GM18951 (cell line): ENCODE results near the gene BCOR.

Source experiments
- POLR2A ChIP-seq: IDR thresholded peaks from 4 replicates; pipeline ENCODE4 v1.6.1; 2011; ENCODE audit warnings: mild to moderate bottlenecking; ENCODE audit not compliant: insufficient read length, insufficient read depth; ENCODE audit errors: extremely low read depth
- in situ Hi-C: fragments of 300-500 bp; cut with MboI; formaldehyde crosslinking; loops from one replicate; pipeline ENCODE4 v1.12.0; 2022; ENCODE audit warnings: low sequenced_read_pairs, mixed read lengths, inconsistent platforms; ENCODE audit not compliant: unreplicated experiment

The BCOR gene

DNA sequence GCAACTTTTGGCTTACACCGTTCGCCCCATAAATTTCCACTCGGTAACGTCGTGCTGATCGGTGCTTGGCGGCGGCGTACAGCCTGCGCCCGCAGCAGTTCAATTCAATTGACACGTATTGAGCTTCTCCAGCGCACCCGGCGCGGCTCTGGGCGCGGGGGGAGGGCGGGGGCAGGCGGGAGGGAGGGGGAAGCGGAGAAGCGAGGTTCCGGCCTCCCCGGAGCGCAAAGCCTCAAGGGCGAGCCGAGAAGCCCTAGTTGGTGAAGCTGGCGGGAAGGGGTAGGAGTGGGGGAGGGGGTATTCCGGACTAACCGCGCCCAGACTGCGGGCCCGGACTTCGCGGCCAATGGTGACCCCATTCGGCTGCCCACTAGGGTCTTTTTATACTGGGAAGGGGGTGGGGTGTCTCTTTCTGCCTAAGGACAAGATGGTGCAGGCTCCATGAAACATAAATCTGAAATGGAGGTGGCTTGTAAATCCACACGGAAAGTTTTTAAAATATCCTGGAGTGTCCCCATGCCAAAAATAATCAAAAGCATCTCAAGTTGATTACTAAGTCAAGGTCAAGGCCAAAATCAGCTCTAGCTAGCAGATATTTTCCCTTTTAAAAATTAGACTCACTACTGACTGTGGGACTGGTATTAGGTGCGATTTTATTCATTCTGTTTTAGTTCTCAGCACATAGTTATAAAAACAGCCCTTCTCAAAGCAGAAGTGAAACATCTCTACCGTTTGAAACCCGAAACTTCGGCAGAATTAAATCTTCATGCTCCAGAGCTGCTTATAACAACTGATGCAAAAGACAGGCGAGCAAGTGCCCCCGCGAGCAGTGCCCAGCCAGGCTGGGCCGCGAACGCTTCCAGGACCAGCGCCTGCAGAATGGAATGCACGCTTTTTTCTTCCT lies 1.5 kb upstream of the BCOR start:
- in situ Hi-C loops, result no loop called here
- peak; percentile 29 for TF ChIP-seq POLR2A

DNA sequence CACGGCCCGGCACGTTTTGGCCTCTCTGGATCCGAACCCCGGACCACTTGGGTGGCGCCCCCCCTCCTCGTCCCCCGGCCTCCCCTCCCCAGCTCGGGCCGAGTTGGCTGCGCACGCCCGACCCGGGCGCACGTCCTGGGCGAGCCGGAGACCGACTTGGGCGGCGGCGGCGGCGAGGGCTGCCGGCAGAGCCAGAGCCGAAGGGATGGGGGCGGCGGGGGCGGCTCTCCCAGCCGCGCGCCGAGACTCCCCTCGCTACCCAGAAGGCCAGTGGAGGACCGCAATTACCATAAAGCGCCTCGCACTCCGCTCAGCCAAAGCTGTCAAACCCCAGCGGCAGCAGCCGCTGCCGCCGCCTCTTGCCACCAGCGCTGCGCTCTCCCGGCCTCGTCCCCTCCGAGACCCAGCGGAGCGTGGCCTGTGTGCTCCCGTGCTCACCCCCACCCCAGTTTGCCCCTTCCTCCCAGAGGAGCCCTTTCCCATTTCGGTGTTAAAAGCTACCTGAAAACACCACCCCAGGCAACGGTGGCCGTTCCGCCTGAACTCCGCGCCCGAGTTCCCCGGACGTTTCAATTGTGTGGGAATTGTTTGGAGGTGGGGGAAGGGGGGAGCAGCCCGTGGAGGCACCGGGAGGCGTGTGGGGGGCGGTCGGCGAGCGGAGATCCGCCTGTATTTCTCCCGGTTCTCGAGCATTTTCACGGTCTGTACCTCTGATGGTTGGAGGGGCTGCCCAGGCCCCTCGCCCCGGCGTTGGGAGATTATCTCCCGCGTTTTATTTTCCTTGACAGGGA lies 701 bp upstream of the BCOR start:
- in situ Hi-C loops, result no loop called here

DNA sequence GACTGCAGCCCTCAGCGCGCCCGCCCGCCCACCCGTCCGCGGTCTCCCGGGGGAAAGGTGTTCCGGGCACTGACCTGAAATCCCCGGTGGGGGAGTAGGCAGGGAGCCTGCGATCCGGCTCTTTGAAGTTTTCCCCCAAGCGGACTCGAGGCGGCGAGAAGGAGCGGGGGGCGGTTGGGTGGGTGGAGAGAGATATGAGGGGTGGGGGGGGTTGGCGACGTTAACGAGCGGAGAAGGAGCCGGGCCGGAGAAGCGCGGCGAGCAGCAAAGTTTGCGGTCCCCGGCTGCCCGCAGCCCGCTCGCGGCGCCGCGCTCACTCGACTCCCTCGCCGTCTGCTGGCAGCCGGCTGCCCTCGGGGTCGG lies 636 bp downstream of the BCOR start:
- no peak for TF ChIP-seq POLR2A
- in situ Hi-C loops, result no loop called here

More for the DNA sequence above, 701 bp upstream of the BCOR start:
- TF ChIP-seq POLR2A, result peak; percentile 52

DNA sequence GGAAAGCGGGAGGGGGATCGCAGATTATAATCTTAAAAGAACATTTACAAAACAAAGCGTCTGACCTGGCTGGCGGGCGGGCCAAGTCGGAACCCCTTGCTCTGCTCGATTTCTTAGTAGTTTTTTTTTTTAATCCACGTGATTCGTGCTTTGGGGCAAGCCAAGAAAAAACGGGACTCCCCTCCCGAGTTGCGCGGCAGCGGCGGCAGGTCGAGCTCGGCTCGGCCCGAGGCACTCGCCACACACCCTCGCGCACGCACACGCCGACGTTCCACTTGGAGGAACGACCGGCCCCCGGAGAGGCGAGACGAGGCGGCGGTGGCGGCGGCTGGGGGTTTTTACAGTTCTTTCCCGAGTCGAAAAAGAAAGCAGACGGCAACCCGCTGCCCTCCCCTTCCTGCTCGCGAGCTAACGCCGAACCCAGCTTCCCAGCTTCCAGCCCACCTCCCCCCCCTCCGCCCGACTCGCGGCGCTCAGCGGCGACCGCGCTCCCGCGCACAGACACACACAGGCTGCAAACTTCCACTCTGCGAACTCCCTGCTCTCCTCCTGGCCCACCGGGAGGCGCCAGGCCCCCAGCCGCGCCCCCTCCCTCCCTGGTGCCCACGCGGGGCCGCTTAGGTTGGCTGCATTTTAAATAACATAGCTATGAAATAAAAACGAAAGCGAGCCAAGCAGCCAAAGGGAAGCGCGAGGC lies 1.2 kb downstream of the BCOR start:
- no peak for TF ChIP-seq POLR2A
- in situ Hi-C loops, result no loop called here

DNA sequence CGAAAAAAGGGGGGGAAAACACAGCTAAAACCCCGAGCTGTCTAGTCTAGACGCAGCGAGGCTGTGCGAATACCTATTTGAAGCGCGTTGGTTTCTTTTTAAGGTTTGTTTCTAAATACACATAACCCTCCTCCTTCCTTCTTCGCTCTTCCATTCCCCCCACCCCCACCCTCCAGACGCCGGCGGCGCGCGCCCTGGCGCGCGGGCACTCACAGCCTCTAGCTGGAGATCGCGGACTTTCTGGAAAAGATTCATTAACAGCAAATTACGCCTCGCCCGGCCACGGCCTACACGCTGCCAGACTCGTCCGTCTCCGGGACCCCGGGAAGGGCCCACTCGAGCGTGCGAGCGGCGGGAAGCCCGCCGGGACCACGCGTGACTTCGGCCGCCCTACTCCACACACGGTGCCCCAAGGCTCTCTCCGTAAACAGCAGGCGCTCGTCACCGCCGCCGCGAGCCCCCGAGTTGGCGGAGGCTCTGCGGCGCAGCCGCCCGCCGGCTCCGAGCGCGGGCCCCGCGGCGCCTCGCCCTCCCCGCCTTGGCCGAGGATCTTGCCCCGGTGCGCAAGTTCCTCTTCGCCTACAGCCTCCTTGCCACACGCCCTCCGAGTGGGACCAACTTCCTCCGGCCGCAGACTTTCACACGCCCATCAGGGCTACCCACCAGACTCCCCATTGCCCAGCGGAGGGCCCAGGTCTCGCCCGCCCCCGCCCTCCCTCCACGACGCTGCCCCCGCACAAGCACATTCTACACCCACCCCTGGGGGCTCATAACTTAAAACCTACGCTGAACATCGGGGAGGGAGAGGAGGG lies 2.0 kb downstream of the BCOR start:
- TF ChIP-seq POLR2A, result no peak
- in situ Hi-C loops, result no loop called here

DNA sequence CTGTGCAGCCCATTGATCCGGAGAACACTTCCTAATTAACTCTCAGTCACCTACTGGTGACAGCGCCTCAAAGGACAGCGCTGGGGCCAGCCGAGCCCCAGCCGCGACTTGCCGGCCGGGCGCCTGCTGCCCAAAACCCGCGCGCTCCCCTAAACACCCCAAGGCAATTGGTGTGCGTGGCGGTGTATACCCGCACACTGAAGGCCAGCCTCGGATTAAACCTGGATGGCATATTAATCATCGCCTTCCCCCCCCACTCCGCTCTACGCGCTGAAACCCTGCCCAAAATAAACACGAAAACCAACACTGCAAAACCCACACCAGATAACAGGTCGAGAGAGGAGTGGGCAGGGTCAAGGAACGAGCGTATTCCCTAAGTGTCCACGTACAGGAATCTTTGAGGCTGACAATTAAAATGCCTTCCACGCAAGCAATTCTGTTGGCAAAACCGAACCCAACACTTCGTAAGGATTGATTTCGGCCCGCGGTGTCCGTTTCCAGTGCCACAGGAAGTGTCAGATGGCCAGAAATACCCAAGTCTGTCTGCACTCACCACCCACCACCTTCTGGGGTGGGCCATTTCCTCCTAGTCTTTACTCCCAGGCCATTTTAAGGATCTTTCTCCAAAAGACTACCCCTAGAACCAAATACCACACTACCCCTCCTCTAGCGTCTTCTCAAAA lies 2.7 kb downstream of the BCOR start:
- in situ Hi-C loops, result loop anchor here (5.0 kb wide), 1 partner anchor 77 kb away; no protein-coding TSS in a partner anchor

DNA sequence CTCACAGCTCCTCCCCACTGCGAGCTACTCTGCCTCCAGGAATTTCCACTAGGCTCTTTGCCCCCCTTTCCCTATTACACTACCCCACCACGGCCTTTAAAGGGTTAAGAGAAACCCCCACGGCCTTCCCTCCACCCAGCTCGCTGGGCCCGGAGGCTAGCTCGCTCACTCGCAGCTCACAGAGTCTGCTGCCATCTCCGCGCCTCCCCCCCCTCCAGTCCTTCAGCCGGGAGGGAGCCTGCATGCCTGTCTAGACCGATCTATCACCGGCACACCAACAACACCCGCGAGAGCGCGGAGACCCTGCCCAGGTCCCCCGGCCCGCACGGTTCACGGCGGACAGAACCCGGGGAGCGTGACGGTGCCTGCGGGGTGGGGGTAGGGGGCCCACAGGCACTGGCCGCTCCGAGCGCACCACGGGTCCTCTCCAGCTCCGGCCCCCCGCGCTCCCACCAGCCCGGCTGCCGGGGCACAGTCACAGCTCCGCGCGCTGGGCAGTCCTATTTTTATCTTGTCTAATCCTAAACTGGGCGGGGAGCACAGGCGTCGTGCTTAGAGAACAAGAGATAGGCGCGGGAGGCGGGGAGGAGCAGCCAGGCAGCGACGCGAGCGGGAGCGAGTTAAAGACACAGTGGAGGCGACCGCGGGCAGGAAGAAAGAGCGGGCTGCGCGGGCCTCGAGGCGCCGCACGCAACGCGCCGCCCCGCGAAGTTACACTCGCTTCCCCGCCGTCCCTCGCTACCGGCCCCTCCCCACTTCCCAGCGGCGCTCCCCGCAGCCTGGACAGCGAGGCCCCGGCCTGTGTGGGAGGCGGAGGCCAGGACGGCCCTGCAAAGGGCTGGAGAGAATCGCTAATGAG lies 3.5 kb downstream of the BCOR start:
- no peak for TF ChIP-seq POLR2A
- in situ Hi-C loops, result loop anchor here (5.0 kb wide), 1 partner anchor 78 kb away; no protein-coding TSS in a partner anchor

More for the DNA sequence above, 2.7 kb downstream of the BCOR start:
- no peak for TF ChIP-seq POLR2A

DNA sequence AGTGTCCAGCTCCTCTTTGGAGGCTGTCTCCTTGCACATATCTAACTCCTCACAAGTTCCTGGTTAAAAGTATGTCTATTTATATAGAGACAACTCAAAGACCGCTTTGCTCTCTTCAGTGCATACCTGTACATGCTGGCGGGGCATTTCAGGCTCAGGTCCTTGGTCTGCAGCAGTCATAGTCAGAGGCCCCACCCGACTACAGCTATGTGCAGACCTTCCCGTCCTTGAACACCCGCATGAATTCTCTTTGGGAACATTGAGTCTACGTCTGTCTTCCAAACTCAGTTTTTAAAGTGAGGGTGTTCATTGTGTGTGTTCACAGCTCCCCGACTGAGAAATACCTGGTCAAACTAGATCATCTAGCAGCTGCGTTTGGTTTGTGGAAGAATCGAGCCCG lies 4.2 kb downstream of the BCOR start:
- in situ Hi-C loops, result loop anchor here (5.0 kb wide), 1 partner anchor 79 kb away; no protein-coding TSS in a partner anchor

DNA sequence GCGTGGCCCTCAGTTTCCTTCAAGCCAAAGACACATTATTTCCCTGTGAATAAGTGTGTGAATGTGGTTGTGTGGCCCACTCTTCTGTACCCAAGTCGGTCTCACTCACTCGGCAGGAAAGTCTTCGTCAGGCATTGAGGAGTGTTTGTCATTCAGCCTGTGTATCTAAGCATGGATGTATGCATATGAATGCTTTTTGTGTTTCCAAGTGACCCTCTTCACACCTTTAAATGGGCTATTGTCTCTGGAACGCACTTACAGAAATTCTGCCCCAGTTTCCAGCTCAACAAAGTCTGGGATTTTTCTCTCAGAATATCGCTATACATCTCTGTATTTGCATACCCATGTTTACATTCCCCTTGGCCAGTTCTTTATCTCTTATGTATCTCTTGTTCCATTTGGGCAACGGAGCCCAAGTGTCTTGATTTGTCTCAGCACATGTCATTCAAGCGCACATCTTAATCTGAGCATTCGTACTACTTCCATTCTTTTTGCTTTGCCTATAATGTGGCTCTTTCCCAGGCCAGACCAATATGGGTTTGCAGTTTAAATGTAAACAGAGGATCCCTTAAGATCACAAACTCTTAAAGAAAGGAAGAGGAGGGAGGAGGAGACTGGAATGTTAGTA lies 4.8 kb downstream of the BCOR start:
- TF ChIP-seq POLR2A, result no peak
- in situ Hi-C loops, result loop anchor here (5.0 kb wide), 1 partner anchor 79 kb away; no protein-coding TSS in a partner anchor

More for the DNA sequence above, 4.2 kb downstream of the BCOR start:
- no peak for TF ChIP-seq POLR2A

DNA sequence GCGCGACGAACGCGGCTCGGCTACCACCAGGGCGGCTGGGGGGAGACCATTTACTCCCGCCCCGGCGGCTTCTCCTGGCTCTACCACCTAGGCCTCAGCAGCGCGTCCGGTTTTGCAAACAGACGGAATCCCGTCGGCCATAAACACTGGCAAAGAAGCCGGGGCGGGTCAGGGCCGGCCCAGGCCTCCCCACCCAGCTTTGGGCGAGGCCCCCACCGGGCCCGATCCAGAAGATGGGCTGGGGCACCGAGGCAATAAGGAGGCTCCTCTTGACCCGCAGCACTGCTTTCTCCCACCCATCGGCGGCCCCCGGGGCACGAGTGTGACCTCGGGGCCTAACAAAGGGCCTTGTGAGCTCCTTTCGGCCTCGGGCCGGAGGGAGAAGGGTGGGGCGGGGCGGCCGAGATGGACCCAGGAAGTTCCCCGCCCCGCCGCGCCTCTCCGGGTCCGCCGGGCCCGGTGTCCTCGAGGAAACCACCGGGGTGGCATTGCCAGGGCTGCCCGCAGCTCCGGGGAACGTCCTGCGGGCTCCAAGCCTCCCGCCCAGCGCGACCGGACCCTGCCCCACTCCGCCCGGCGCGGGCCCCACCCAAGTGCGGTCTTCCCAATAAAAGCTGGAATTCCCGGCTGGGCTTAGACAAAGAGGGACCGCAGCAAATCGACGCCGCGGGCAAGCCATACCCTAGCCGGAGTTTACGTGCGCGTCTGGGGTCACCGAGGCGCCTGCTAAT lies 5.9 kb downstream of the BCOR start:
- in situ Hi-C loops, result loop anchor here (5.0 kb wide), 1 partner anchor 80 kb away; no protein-coding TSS in a partner anchor
- TF ChIP-seq POLR2A, result no peak

DNA sequence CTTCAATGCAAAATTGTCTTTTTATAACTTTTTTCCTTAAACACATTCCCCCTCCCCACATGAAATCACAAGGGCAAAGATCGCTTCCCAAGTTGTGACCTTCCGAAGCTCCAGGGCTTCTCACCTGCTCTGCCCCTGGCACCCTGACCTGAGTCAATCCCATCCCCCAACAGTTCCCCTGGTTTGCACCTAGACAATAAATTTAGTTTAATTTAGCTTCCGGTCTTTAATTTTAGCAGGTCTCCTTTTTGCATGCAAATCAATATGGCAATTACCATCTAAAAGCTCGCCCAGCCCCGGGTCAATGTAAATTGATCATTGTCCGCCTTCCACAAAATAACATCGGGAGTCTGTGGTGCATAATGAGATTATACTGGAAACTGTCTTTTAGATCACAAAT lies 6.8 kb downstream of the BCOR start:
- no peak for TF ChIP-seq POLR2A
- in situ Hi-C loops, result loop anchor here (5.0 kb wide), 1 partner anchor 81 kb away; no protein-coding TSS in a partner anchor
